Adrenal gland (tissue), 5 donors: Measurements from ENCODE around the gene GLP1R.

Experiments
- CTCF ChIP-seq, 6 experiments: fragments of 450-650 bp in 4 of 6; fragments of 200-600 bp in 2 of 6; sonication (generic) in 1 of 6; IDR thresholded peaks; 1 replicate in 5 of 6; 2 replicates in 1 of 6; pipeline versions ENCODE4 v1.5.1 to v1.8.0; 2016 to 2021; ENCODE audit warnings: antibody characterized with exemption in 6 of 6, mild to moderate bottlenecking in 2 of 6, moderate library complexity in 1 of 6
- POLR2A ChIP-seq, 2 donors: fragments of 450-650 bp; IDR thresholded peaks; one replicate each; pipeline ENCODE4 v1.6.1; 2017; ENCODE audit warnings: antibody characterized with exemption in 2 of 2, mild to moderate bottlenecking in 2 of 2, moderate library complexity in 1 of 2
- donor health status: DM: no; HTN: no; CAD: no.

DNA sequence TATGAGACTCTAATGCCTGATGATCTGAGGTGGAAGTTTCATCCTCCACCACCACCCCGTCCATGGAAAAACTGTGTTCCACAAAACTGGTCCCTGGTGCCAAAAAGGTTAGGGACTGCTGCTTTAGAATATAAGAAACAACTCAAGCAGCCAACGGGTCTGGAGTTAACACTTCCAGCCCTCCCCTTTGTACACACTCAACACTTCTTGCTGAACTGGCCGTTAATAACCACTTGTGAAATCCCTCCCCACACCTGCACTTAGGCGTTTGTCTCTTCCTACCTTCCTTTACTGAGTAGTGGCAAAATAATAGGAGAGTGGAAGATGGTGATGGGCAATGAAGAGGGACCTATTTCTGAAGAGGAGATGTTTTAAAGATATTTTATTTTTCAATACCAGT lies 55.9 kb downstream of the GLP1R start:
- TF ChIP-seq CTCF (IDR thresholded peaks at IDR 0.05): no peak
- no peak for TF ChIP-seq POLR2A (IDR thresholded peaks at IDR 0.05)
